ENCODE data around the gene FERMT3.
A peak's percentile ranks its signal among the peaks of the same experiment; 100 is the strongest.
"Not testable (repeated sequence)": the region's sequence is repeated elsewhere in the genome, so short reads cannot be mapped to it uniquely, and the experiment has no call there.

Gene FERMT3

DNA sequence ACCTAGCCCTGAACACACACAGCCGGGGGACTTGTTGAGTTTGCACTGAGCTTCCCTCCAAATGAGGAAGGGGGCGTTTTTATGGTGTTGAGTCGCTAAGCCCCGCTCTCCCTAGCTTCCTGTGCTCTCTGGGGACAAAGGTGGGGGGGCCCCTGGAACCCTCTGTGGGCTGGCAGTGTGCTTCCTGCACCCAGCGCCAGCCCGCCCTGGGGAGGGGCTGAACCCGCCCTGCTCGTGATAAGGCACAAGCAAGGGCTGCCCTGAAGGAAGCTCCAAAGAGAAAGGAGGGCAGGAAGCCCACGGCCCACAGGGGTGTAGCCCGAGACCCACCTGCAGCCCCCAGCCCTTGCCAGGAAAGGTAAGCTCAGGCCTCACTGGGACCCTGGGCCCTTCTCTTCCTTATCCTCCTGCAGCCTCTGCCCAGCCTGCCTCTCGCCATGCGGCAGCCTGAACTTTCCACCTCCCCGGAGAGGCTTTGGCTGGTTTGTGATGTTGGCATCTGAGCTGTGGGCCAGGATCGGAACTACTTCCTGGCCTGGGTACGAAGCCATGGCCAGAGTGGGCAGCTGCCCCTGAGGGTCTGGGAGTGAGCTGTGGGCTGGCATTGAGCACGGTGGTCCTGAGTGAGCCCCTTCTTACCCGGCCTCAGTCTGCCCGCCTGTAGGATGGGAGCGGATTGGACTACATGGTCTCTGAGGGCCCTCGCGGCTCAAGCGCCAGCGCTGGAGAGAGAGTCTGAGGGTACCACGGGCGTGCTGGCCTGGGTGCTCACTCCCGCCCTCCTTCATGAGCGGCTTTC is at the start of gene FERMT3:
Gene FERMT3, plus strand, starts transcription at position 265 of the 799 bp plus-strand sequence. CDS start 644 bp downstream, outside the sequence.
- Mint-ChIP-seq H3K36me3 (ENCODE audit: low read depth) (peaks cover 85% of the 10 kb centered on the region), H3K4me1 (ENCODE audit: low read depth) (peaks cover 77% of the 10 kb centered on the region), H3K27ac (peak within 1 kb of the TSS; percentile 91)

DNA sequence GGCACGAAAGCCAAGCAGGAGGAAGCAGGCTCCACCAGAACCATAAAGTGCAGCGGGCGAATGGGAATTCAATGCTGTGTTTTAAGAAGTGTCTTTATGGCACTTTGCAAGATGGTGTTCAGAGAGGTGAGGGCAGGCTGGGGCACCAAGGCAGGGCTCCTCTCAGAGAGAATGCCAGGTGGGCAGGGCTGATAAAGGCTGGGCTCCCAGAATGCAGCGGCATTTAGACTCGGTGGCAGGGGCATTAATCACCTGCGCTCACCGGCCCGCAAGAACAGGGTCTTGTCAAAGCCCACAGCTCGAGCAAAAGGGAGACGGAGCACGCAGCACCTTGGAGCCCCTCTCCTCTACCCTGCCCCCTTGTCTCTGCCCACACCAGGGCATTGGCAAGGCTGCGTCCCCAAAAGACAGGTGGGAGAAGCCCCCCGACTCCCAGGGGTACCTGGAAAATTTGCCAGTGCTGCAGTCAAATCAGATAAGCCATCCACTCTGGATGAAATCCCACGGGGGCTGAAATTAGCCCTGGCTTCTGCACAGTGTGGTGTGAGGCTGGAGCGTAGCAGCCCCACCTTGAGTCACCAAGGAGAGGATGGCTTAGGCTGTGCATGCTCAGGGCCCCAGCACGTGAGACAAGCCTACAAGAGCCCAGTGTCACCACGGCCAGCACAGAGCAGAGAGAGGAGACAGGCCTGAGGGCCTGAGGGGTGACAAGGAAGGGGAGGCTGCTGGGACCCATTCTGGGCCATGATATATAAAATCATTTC is 48.7 kb upstream of the FERMT3 start:
- no peaks in the 10 kb centered on the region for H3K36me3 Mint-ChIP-seq (ENCODE audit: low read depth)
- intact Hi-C loops (cut with micrococcal nuclease): no loop called here

More for the DNA sequence above, at the start of gene FERMT3:
- intact Hi-C loops (cut with micrococcal nuclease): loop anchor here (2.0 kb wide), 1 partner anchor 62 kb away; no protein-coding TSS in a partner anchor
- Mint-ChIP-seq H3K4me3 (peak within 1 kb of the TSS; percentile 92), H3K9me3 (no peaks in the 10 kb centered on the region), H3K27me3 (no peaks in the 10 kb centered on the region)

DNA sequence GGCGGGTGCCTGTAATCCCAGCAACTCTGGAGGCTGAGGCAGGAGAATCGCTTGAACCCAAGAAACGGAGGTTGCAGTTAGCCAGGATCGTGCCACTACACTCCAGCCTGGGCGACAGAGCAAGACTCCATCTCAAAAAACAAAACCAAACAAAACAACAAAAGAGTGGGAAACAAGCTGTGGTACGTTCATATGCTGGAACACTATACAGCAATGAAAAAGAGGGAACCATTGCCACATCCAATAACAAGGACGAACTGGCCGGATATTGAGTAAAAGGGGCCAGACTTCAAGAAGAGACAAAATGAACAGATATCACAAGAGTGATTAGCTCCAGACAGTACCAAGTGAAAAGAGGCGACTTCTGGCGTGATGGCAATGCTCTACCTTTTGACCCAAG is 45.5 kb upstream of the FERMT3 start:
- Mint-ChIP-seq H3K9me3 (no peaks in the 10 kb centered on the region), H3K36me3 (ENCODE audit: low read depth) (no peaks in the 10 kb centered on the region), H3K4me3 (no peak overlapping the region), H3K4me1 (ENCODE audit: low read depth) (peaks cover 9% of the 10 kb centered on the region), H3K27ac (no peak overlapping the region), H3K27me3 (peaks cover 9% of the 10 kb centered on the region)
- intact Hi-C loops (cut with micrococcal nuclease): no loop called here

More for the DNA sequence above, 48.7 kb upstream of the FERMT3 start:
- Mint-ChIP-seq H3K4me3 (no peak overlapping the region), H3K4me1 (ENCODE audit: low read depth) (no peaks in the 10 kb centered on the region), H3K9me3 (no peaks in the 10 kb centered on the region), H3K27me3 (peaks cover 15% of the 10 kb centered on the region), H3K27ac (no peak overlapping the region)

DNA sequence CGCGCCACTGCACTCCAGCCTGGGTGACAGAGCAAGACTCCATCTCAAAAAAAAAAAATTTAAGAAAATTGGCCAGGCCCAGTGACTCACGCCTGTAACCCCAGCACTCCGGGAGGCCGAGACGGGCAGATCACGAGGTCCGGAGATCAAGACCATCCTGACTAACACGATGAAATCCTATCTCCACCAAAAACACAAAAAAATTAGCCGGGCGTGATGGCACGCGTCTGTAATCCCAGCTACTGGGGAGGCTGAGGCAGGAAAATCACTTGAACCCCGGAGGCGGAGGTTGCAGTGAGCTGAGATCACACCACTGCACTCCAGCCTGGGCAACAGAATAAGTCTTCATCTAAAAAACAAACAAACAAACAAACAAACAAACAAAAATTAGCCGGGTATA is 43.8 kb upstream of the FERMT3 start:
- H3K9me3 Mint-ChIP-seq; H3K36me3 Mint-ChIP-seq (ENCODE audit: low read depth); H3K4me3 Mint-ChIP-seq; H3K27ac Mint-ChIP-seq; intact Hi-C loops (cut with micrococcal nuclease): not testable (repeated sequence)
- peaks cover 14% of the 10 kb centered on the region for H3K4me1 Mint-ChIP-seq (ENCODE audit: low read depth)
- H3K27me3 Mint-ChIP-seq: peaks cover 13% of the 10 kb centered on the region

DNA sequence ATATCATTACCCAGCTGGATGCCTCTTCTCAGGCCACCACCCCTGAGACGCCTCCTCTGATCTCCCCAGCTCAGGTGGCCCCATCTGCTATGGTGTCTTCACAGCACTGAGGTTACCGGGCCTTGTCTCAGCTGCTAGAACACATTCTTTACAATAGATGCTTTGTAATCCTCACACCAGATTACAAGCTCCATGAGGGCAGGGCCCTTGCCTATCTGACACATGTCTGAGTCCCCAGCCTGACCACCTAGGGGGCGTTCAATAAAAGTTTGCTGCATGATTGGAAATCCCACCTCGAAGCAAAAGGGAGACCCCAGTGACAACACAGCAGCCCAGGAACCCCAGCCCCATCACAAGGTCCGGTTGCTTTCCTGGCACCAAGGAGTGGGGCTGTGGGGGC is 42.6 kb upstream of the FERMT3 start:
- Mint-ChIP-seq H3K4me3 (no peak overlapping the region), H3K27me3 (peaks cover 13% of the 10 kb centered on the region), H3K36me3 (ENCODE audit: low read depth) (no peaks in the 10 kb centered on the region), H3K4me1 (ENCODE audit: low read depth) (peaks cover 14% of the 10 kb centered on the region), H3K9me3 (no peaks in the 10 kb centered on the region), H3K27ac (no peak overlapping the region)
- intact Hi-C loops (cut with micrococcal nuclease): no loop called here

DNA sequence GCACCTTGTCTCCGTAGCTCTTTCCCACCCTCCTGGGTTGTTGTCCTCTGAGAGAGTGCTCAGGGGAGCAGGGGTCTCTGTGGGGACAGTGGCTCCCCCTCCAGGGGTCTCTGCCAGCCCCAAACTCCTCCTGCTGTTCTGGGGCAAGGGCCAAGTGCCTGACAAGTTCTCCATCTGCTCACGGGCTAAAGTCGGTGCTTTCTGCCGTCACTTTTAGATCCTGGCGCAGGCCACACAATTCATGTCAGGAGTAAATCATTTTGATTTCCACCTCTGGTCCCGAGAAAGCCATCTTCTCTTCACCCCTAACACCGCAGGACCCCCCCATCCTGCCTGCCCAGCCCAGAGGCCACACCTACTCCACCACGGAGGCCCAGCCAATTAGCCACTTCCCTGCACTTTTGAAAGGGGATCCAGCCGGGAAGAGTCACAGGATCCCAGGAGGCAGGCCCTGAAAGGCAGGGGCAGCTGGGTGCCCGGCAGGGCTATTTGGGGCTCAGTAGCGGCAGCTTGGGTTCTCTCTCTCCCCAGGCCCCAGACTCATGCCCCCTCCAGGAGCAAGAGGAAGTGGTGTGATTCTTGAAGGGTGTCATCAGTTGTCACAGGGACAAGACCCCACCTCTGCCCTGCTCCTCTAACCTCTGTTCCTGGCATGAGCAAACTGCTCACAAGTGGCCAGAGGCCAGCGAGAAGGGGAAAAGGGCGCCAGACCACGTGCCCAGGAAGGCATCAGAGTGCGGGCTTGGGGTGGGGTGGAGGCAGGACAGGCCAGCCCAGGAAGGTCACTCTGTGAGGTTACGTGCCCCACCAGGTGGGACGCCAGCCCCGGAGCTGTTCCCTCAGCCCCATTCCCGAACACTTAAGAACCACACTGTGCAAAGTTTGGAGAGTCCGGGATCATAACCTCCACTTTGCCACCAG is 41.9 kb upstream of the FERMT3 start:
- peaks cover 14% of the 10 kb centered on the region for H3K4me1 Mint-ChIP-seq (ENCODE audit: low read depth)
- H3K27ac Mint-ChIP-seq: no peak overlapping the region
- no peaks in the 10 kb centered on the region for H3K36me3 Mint-ChIP-seq (ENCODE audit: low read depth)
- H3K27me3 Mint-ChIP-seq: peaks cover 13% of the 10 kb centered on the region
- H3K4me3 Mint-ChIP-seq: peak overlapping the region; percentile 81
- H3K9me3 Mint-ChIP-seq: no peaks in the 10 kb centered on the region
- intact Hi-C loops (cut with micrococcal nuclease): no loop called here

DNA sequence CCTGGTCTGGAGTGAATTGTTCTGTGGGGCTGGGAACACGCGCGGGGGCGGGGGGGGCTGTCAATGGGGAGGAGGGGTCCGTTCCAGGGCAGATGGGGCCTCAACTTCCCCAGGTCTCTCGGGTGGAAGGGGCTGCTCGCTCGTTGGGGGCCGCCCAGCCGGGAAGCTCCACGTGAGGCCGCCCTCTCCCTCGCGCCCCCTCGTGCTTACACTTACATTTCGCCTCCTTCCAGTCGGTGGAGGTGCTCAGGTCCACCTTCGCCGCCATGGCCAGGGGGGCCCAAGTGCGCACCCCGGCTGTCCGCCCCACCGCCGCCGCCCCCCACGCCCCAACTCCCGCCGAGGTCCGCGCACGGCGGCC is 41.1 kb upstream of the FERMT3 start:
- no peaks in the 10 kb centered on the region for H3K9me3 Mint-ChIP-seq
- intact Hi-C loops (cut with micrococcal nuclease): no loop called here
- peaks cover 14% of the 10 kb centered on the region for H3K4me1 Mint-ChIP-seq (ENCODE audit: low read depth)
- peak overlapping the region; percentile 63 for H3K27ac Mint-ChIP-seq
- H3K36me3 Mint-ChIP-seq (ENCODE audit: low read depth): no peaks in the 10 kb centered on the region
- H3K4me3 Mint-ChIP-seq: peak overlapping the region; percentile 81
- peaks cover 13% of the 10 kb centered on the region for H3K27me3 Mint-ChIP-seq

DNA sequence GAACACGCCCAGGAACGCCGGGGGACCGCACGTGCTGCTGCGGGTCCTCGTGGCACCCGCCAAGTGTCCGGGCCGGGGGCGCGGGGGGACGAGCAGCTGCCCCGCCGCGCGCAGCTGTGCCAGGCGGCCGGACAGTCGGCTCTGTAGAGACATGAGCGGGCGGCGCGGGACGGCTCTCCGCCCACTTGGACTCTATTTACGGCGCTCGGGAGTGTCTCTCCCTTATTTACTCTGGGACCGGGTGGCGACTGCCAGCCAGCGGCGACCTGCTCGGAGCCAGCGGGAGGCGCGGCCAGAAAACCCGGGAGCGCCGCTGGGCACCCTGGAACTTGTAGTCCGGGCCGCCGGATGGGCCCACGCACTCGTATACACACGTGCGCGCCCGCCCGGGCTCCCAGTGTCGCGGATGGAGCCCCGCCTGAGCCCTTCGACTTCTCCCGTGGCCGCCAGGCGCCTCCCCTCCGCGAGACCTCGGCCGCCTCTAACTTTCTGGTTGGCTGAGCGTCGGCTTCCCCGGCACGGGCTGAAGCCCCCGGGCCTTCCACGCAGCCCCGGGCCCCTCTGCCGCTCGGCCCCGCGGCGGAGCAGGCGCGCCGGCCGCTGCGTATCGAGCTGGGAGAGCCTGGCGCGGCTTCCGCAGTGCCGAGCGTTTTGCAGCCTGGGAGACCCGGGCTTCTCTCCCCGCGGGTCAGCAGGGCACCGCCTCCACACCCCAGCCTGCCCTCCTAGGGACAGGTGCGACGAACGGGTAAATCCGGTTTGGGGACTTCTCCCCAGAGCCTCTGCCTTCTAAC is 40.5 kb upstream of the FERMT3 start, which contains the start of gene MACROD1:
Gene MACROD1, minus strand, starts transcription at position 272 of the 794 bp plus-strand sequence. Its CDS starts 119 bp downstream, at position 153.
- Mint-ChIP-seq H3K27ac (peak within 1 kb of the TSS; percentile 63), H3K4me1 (ENCODE audit: low read depth) (peaks cover 14% of the 10 kb centered on the region), H3K27me3 (peaks cover 13% of the 10 kb centered on the region), H3K9me3 (no peaks in the 10 kb centered on the region), H3K36me3 (ENCODE audit: low read depth) (no peaks in the 10 kb centered on the region), H3K4me3 (peak within 1 kb of the TSS; percentile 81)
- intact Hi-C loops (cut with micrococcal nuclease): no loop called here

DNA sequence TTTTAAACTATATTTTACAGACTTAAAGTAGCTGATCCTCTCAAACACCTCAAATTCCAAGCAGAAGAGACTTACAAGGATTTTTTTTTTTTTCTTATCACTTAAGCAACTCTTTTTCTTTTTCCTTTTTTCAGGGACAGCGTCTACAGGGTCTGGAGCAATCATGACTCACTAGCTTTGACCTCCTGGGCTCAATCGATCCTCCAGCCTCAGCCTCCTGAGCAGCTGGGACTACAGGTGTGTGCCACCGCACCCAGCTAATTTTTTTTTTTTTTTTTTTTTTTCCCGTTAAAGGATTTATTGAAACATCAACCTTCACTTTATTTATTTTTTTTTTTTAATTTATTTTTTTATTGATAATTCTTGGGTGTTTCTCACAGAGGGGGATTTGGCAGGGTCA is 36.1 kb upstream of the FERMT3 start:
- no peak overlapping the region for H3K4me3 Mint-ChIP-seq

DNA sequence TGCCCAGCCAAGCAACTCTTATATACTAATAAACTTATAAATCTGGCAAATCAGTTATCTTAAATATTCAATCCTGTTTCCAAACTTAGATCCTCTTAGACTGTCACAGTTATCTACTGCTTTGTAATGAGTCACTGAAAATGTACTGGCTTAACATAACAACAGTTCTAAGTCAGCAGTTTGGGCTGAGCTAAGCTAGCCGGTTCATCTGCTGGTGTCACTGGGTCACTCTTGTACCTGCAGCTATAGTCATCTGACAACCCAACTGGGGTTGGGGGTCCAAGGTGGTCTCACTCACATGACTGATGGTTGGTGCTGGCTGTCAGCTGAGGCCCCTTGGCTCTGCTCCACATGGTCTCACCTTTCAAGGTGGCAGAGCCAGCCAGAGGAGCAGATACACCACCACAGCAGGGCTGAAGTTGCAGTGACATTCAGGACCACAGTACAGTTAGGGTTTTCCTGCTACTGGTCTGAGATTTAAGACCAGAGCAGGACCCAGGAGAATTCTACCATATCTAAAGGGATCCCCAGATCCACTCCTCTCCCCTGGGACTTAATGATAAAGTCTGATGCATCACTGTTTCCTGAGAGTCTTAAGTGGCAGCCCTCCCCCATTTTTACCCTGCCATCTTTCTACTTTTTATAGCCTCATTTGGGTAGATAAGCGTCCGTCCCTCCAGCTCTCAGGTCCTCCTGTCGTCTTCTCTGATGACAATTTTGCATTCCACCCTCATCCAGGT is 32.7 kb upstream of the FERMT3 start:
- Mint-ChIP-seq H3K4me3 (no peak overlapping the region), H3K27ac (no peak overlapping the region), H3K9me3 (peaks cover 8% of the 10 kb centered on the region), H3K27me3 (peaks cover 7% of the 10 kb centered on the region), H3K36me3 (ENCODE audit: low read depth) (no peaks in the 10 kb centered on the region), H3K4me1 (ENCODE audit: low read depth) (peaks cover 12% of the 10 kb centered on the region)
- intact Hi-C loops (cut with micrococcal nuclease): no loop called here

More for the DNA sequence above, 36.1 kb upstream of the FERMT3 start:
- Mint-ChIP-seq H3K36me3 (ENCODE audit: low read depth) (no peaks in the 10 kb centered on the region), H3K4me1 (ENCODE audit: low read depth) (peaks cover 5% of the 10 kb centered on the region), H3K27ac (no peak overlapping the region), H3K27me3 (peaks cover 6% of the 10 kb centered on the region), H3K9me3 (peaks cover 8% of the 10 kb centered on the region)
- intact Hi-C loops (cut with micrococcal nuclease): no loop called here

DNA sequence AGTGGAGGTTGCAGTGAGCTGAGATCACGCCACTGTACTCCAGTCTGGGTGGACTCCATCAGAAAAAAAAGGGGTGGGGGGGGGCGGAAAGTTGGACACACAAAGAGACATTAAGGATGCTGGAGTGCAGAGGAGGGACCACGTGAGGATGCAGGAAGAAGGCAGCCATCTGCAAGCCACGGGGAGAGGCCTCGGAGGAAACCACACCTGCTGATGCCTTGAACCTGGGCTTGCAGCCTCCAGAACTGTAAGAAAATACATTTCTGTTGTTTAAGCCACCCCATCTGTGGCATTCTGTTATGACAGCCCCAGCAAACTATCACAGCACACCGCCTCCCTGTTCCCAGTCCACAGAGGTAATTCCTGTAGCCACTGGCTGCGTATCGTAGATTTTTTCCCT is 29.8 kb upstream of the FERMT3 start:
- Mint-ChIP-seq H3K27ac (no peak overlapping the region), H3K4me3 (no peak overlapping the region), H3K27me3 (peaks cover 7% of the 10 kb centered on the region), H3K4me1 (ENCODE audit: low read depth) (peaks cover 28% of the 10 kb centered on the region), H3K36me3 (ENCODE audit: low read depth) (no peaks in the 10 kb centered on the region), H3K9me3 (peaks cover 8% of the 10 kb centered on the region)
- intact Hi-C loops (cut with micrococcal nuclease): no loop called here

DNA sequence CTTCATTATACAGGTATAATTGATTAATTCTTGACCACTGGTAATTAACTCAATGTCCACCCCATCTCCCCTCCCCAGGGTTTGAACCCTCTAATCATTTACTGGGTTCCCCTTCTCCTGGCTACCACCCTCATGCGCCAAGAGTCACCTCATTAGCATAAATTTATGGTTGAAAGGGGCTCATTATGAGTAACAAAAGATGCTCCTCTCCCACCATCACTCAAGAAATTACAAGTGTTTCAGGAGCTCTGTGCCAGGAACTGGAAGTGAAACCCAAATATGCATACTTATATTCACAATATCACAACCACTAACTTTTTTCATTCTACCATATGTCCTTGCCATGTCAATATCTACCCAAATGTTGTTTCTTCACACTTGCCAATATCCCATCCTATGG is 28.3 kb upstream of the FERMT3 start:
- Mint-ChIP-seq H3K9me3 (peaks cover 8% of the 10 kb centered on the region), H3K4me3 (no peak overlapping the region), H3K36me3 (ENCODE audit: low read depth) (no peaks in the 10 kb centered on the region), H3K4me1 (ENCODE audit: low read depth) (peaks cover 38% of the 10 kb centered on the region), H3K27ac (no peak overlapping the region), H3K27me3 (peaks cover 7% of the 10 kb centered on the region)
- intact Hi-C loops (cut with micrococcal nuclease): no loop called here
